ENCODE data around the gene ALDH1B1.
A peak's percentile ranks its signal among the peaks of the same experiment; 100 is the strongest.

Gene ALDH1B1

DNA sequence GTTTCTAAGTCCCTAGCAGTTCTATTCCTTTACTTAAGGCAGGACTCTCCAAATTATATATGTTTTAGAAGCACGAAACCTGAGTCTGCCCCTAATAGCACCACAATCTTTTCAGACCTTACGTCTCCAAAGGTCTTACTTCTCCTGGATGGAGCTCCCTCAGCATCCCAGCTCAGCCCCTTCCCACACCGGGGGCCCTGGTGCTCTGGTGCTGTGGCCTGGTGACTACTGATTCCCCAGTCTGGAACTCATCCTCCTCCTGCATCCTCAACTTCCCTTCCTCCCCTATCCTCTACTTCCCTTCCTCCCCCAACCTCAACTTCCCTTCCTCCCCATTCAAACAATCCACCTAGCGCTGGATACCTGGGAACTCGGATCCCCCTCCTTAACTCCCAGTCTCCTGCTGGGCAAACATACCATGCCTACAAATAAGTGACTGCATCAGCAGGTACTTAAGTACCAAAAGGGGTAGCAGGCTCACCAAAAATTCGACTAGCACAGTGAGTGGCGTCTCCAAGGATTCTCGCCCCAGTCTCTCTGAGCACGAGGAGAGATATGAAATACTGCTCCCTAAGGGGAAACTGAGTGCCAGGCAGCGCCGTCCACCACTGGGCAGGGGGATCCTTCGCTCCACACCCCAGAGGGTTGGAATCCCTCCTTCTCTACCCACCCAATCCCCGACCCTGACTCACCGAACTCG, 30.9 kb downstream of the ALDH1B1 start:
- POLR2A ChIA-PET = no interaction called here
- no peak for TF ChIP-seq HDGF (IDR thresholded peaks at IDR 0.05; ENCODE audit: borderline replicate concordance)
- no peak for TF ChIP-seq BHLHE40 (IDR thresholded peaks at IDR 0.05; ENCODE audit: borderline replicate concordance)
- TF ChIP-seq NFRKB (IDR thresholded peaks at IDR 0.05) = no peak
- TF ChIP-seq ARNT (IDR thresholded peaks at IDR 0.05) = no peak
- TF ChIP-seq, protein P1, sequence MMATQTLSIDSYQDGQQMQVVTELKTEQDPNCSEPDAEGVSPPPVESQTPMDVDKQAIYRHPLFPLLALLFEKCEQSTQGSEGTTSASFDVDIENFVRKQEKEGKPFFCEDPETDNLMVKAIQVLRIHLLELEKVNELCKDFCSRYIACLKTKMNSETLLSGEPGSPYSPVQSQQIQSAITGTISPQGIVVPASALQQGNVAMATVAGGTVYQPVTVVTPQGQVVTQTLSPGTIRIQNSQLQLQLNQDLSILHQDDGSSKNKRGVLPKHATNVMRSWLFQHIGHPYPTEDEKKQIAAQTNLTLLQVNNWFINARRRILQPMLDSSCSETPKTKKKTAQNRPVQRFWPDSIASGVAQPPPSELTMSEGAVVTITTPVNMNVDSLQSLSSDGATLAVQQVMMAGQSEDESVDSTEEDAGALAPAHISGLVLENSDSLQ (IDR thresholded peaks at IDR 0.05) = no peak
- CTCF ChIA-PET = no interaction called here
- DNase-seq (ENCODE audit: extremely low spot score) = no peak

DNA sequence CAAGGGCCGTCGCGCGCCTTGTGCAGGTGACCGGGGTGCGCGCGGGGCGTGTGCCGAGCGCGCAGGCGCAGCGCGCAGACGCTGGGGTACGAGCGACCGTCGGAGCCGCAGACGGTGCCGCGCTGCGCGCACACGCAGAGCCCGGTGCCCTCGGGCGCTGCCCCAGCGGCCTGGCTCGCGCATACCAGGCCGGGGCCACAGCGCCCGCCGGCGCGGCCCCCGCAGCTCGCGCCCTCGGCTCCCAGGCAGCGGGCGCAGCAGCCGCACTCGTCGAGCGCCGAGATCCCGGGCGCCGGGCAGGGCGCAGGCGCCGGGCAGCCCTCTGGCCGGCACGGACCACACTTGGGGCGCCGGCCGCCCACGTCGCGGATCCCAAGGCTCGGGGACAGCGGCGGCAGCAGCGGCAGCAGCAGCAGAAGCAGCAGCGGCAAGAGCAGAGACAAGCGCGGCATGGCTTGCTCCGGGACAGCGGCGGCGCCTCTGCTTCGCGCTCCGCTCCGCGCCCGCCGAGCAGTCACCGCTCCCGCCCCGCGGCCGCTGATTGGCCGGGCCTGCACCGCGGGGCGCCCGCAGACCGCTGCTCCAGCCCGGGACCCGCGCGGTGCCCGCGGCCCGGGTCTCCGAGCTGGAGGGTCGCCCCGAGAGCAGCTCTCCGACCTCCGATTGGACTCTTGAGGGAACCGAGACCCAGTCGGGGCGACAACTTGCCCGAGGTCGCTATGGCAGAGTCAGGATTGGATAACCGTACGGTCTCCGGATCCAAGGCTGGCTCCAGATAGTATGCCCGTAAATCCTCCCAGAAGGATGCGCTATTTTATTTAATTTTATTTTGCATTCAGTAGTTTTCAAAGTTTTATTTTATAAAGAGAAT, 31.7 kb downstream of the ALDH1B1 start, which contains the start of gene IGFBPL1:
IGFBPL1 (minus strand) TSS at position 482 of the 871 bp plus-strand sequence; CDS start at position 452, 30 bp downstream.
- peak; percentile 45 for DNase-seq (ENCODE audit: extremely low spot score)
- POLR2A ChIA-PET = no interaction called here
- CTCF ChIA-PET = interaction anchor here (0.6 kb wide), 1 partner anchor 939 kb away, joined by 3 read pairs; no protein-coding TSS in a partner anchor
- TF ChIP-seq, protein P1 (IDR thresholded peaks at IDR 0.05) = no peak
- TF ChIP-seq ARNT (IDR thresholded peaks at IDR 0.05) = no peak
- no peak for TF ChIP-seq LEF1 (IDR thresholded peaks at IDR 0.05; ENCODE audit: borderline replicate concordance)
- no peak for TF ChIP-seq NFRKB (IDR thresholded peaks at IDR 0.05)
- TF ChIP-seq BHLHE40 (IDR thresholded peaks at IDR 0.05; ENCODE audit: borderline replicate concordance) = no peak
- TF ChIP-seq L3MBTL2 (conservative IDR thresholded peaks at IDR 0.05) = no peak
- no peak for TF ChIP-seq SUZ12 (IDR thresholded peaks at IDR 0.05)
- no peak for TF ChIP-seq SP1 (IDR thresholded peaks at IDR 0.05)
- no peak for TF ChIP-seq FOXA1 (IDR thresholded peaks at IDR 0.05)
- no peak for TF ChIP-seq CTBP1 (IDR thresholded peaks at IDR 0.05; ENCODE audit: borderline replicate concordance)
- no peak for TF ChIP-seq FOXK2 (IDR thresholded peaks at IDR 0.05)
- no peak for TF ChIP-seq HDGF (IDR thresholded peaks at IDR 0.05; ENCODE audit: borderline replicate concordance)
- no peak for TF ChIP-seq FOXM1 (IDR thresholded peaks at IDR 0.05; ENCODE audit: borderline replicate concordance)
- no peak for TF ChIP-seq ELF4 (IDR thresholded peaks at IDR 0.05)
- TF ChIP-seq ZNF384 (IDR thresholded peaks at IDR 0.05) = no peak
- TF ChIP-seq TARDBP (IDR thresholded peaks at IDR 0.05) = no peak

DNA sequence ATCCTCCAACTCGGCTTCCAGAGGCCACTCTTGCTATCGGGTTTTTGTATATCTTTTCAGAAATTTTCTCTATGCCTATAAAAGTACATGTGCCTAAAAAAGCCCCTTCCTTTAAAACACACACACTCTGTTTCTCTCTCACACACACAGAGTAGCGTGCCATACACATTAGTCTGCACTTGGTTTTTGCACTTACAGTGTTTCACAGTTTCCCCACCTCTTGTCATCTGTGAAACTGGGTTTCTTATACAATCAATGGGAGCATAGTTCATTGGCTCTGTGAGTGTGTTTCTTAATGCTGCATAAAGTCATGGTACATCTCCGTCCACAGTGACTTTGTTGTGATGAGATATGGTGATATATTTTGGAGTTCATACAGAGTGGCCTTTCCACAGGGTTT, 32.4 kb downstream of the ALDH1B1 start:
- TF ChIP-seq FOXM1 (IDR thresholded peaks at IDR 0.05; ENCODE audit: borderline replicate concordance) (no peak), ARNT (IDR thresholded peaks at IDR 0.05) (no peak), LEF1 (IDR thresholded peaks at IDR 0.05; ENCODE audit: borderline replicate concordance) (no peak), HDGF (IDR thresholded peaks at IDR 0.05; ENCODE audit: borderline replicate concordance) (no peak), BHLHE40 (IDR thresholded peaks at IDR 0.05; ENCODE audit: borderline replicate concordance) (no peak), NFRKB (IDR thresholded peaks at IDR 0.05) (no peak), ZNF384 (IDR thresholded peaks at IDR 0.05) (no peak), SP1 (IDR thresholded peaks at IDR 0.05) (no peak), ELF4 (IDR thresholded peaks at IDR 0.05) (no peak), FOXA1 (IDR thresholded peaks at IDR 0.05) (no peak), FOXK2 (IDR thresholded peaks at IDR 0.05) (no peak), SUZ12 (IDR thresholded peaks at IDR 0.05) (no peak), TARDBP (IDR thresholded peaks at IDR 0.05) (no peak), CTBP1 (IDR thresholded peaks at IDR 0.05; ENCODE audit: borderline replicate concordance) (no peak), L3MBTL2 (conservative IDR thresholded peaks at IDR 0.05) (no peak)
- TF ChIP-seq, protein P1 (IDR thresholded peaks at IDR 0.05) = no peak
- ChIA-PET POLR2A (no interaction called here), CTCF (interaction anchor here (0.6 kb wide), 1 partner anchor 940 kb away, joined by 3 read pairs; no protein-coding TSS in a partner anchor)
- no peak for DNase-seq (ENCODE audit: extremely low spot score)

DNA sequence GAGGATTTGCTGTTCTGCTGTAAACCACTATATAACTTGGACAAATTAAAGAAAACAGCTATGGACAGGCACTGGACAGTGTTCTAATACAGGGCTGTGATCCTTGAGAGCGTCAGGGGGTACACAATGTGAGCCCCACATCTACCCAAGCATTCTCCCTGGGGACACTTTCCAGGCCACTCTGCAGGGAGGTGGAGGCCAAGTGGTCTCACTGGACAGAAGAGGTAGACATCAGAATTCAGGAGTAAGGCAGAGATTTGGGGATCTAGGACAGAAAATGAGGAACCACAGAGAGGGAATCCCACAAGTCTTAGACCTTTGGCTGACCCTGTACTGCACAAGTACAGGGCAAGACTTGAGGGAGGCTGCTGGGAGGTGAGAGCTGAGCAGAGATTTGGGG, 35.6 kb downstream of the ALDH1B1 start:
- ChIA-PET CTCF (no interaction called here), POLR2A (no interaction called here)
- DNase-seq (ENCODE audit: extremely low spot score) = no peak
- no peak for TF ChIP-seq BHLHE40 (IDR thresholded peaks at IDR 0.05; ENCODE audit: borderline replicate concordance)
- no peak for TF ChIP-seq SP1 (IDR thresholded peaks at IDR 0.05)
- no peak for TF ChIP-seq HDGF (IDR thresholded peaks at IDR 0.05; ENCODE audit: borderline replicate concordance)
- TF ChIP-seq LEF1 (IDR thresholded peaks at IDR 0.05; ENCODE audit: borderline replicate concordance) = no peak
- no peak for TF ChIP-seq ELF4 (IDR thresholded peaks at IDR 0.05)
- no peak for TF ChIP-seq FOXA1 (IDR thresholded peaks at IDR 0.05)
- no peak for TF ChIP-seq SUZ12 (IDR thresholded peaks at IDR 0.05)
- no peak for TF ChIP-seq TARDBP (IDR thresholded peaks at IDR 0.05)
- TF ChIP-seq ARNT (IDR thresholded peaks at IDR 0.05) = no peak
- TF ChIP-seq, protein P1 (IDR thresholded peaks at IDR 0.05) = no peak
- TF ChIP-seq CTBP1 (IDR thresholded peaks at IDR 0.05; ENCODE audit: borderline replicate concordance) = no peak
- TF ChIP-seq NFRKB (IDR thresholded peaks at IDR 0.05) = no peak
- no peak for TF ChIP-seq FOXM1 (IDR thresholded peaks at IDR 0.05; ENCODE audit: borderline replicate concordance)
- TF ChIP-seq FOXK2 (IDR thresholded peaks at IDR 0.05) = no peak
- no peak for TF ChIP-seq ZNF384 (IDR thresholded peaks at IDR 0.05)

DNA sequence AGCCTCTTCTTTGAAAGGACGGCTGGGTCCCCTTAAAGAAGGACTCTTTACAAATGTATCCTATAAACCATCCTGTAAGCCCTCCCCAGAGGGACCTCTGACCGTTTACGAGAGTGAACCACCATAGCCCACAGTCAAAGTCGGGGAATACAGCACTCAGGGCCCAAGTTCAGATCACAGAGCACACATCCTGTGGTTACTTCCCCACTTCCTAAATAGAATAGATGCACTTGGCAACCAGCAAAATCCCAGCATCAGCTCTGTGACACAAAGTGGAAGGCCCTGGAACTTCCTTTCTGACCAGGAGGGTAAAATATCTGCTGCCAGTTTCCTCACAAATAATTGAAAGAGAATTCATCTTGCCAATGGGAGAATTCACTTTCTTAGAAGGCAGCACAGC, 38.6 kb downstream of the ALDH1B1 start:
- no peak for DNase-seq (ENCODE audit: extremely low spot score)
- CTCF ChIA-PET = no interaction called here
- TF ChIP-seq BHLHE40 (IDR thresholded peaks at IDR 0.05; ENCODE audit: borderline replicate concordance) (no peak), TARDBP (IDR thresholded peaks at IDR 0.05) (no peak), ELF4 (IDR thresholded peaks at IDR 0.05) (no peak), SP1 (IDR thresholded peaks at IDR 0.05) (no peak), FOXK2 (IDR thresholded peaks at IDR 0.05) (no peak), FOXM1 (IDR thresholded peaks at IDR 0.05; ENCODE audit: borderline replicate concordance) (no peak), LEF1 (IDR thresholded peaks at IDR 0.05; ENCODE audit: borderline replicate concordance) (no peak), ZNF384 (IDR thresholded peaks at IDR 0.05) (no peak), HDGF (IDR thresholded peaks at IDR 0.05; ENCODE audit: borderline replicate concordance) (no peak), L3MBTL2 (conservative IDR thresholded peaks at IDR 0.05) (no peak), NFRKB (IDR thresholded peaks at IDR 0.05) (no peak), CTBP1 (IDR thresholded peaks at IDR 0.05; ENCODE audit: borderline replicate concordance) (no peak), FOXA1 (IDR thresholded peaks at IDR 0.05) (no peak), SUZ12 (IDR thresholded peaks at IDR 0.05) (no peak), ARNT (IDR thresholded peaks at IDR 0.05) (no peak)
- TF ChIP-seq, protein P1 (IDR thresholded peaks at IDR 0.05) = no peak
- POLR2A ChIA-PET = no interaction called here
